Keratinocyte (primary cell): ENCODE data around the gene POPDC3. TPM values are rescaled to one million over a fixed set of nuclear protein-coding genes. Genes with fewer than 3 reads are reported as not detected.

Source experiments
- DNase-seq: peaks from one replicate; pipeline ENCODE4 v3.0.0-alpha.2; 2011; ENCODE audit warnings: low read depth, missing footprints, low spot score
- FAIRE-seq: peaks from 2 replicates; lab custom pipeline; 2011; peaks lifted over from hg19 to GRCh38; lab: Jason Lieb, UNC
- H2AFZ ChIP-seq: 2 replicates; pipeline ENCODE4 v1.6.0; 2012; ENCODE audit warnings: low read length, control low read depth, inconsistent platforms; ENCODE audit not compliant: control insufficient read depth
- H3K27ac ChIP-seq: 2 replicates; pipeline ENCODE4 v1.5.1; 2011; ENCODE audit warnings: low read length; ENCODE audit not compliant: control insufficient read depth, insufficient read depth
- H3K27me3 ChIP-seq: 3 replicates; pipeline ENCODE4 v1.6.0; 2011; ENCODE audit warnings: low read length; ENCODE audit not compliant: control insufficient read depth, insufficient read depth; ENCODE audit errors: extremely low read depth
- H3K36me3 ChIP-seq, 2 experiments: 2 replicates in 1 of 2; 3 replicates in 1 of 2; pipeline ENCODE4 v1.5.1; 2011; ENCODE audit warnings: low read length in 2 of 2, mild to moderate bottlenecking in 1 of 2; ENCODE audit not compliant: control insufficient read depth in 2 of 2, insufficient read depth in 2 of 2; ENCODE audit errors: extremely low read depth in 1 of 2
- H3K4me1 ChIP-seq: 3 replicates; pipeline ENCODE4 v1.5.1; 2011; ENCODE audit warnings: low read length; ENCODE audit not compliant: control insufficient read depth, insufficient read depth; ENCODE audit errors: extremely low read depth
- H3K4me2 ChIP-seq: 3 replicates; pipeline ENCODE4 v1.6.0; 2011; ENCODE audit warnings: low read depth, low read length; ENCODE audit not compliant: control insufficient read depth, insufficient read depth; ENCODE audit errors: extremely low read depth
- H3K4me3 ChIP-seq, 3 experiments: fragments of 200-600 bp in 1 of 3; sonication (generic) in 1 of 3; 2 replicates in 2 of 3; 3 replicates in 1 of 3; pipeline ENCODE4 v1.5.1; 2011 to 2016; ENCODE audit warnings: low read length in 3 of 3, mild to moderate bottlenecking in 3 of 3, control low read depth in 2 of 3, inconsistent platforms in 1 of 3, low read depth in 1 of 3, mixed read lengths in 1 of 3, mixed run types in 1 of 3, moderate library complexity in 1 of 3; ENCODE audit not compliant: control insufficient read depth in 2 of 3, insufficient read depth in 2 of 3; ENCODE audit errors: extremely low read depth in 1 of 3
- H3K79me2 ChIP-seq: 2 replicates; pipeline ENCODE4 v1.6.0; 2012; ENCODE audit warnings: low read length; ENCODE audit not compliant: control insufficient read depth, insufficient read depth
- H3K9ac ChIP-seq: 3 replicates; pipeline ENCODE4 v1.6.0; 2011; ENCODE audit warnings: low read length; ENCODE audit not compliant: control insufficient read depth, insufficient read depth; ENCODE audit errors: extremely low read depth
- H3K9me1 ChIP-seq: 3 replicates; pipeline ENCODE4 v1.6.0; 2011; ENCODE audit warnings: low read length; ENCODE audit not compliant: control insufficient read depth, insufficient read depth; ENCODE audit errors: extremely low read depth
- H3K9me3 ChIP-seq: 2 replicates; pipeline ENCODE4 v1.5.1; 2012; ENCODE audit warnings: low read depth, low read length; ENCODE audit not compliant: control insufficient read depth
- H4K20me1 ChIP-seq: 3 replicates; pipeline ENCODE4 v1.6.0; 2011; ENCODE audit warnings: low read length; ENCODE audit not compliant: control insufficient read depth, insufficient read depth; ENCODE audit errors: extremely low read depth
- EZH2 ChIP-seq: IDR thresholded peaks from one replicate; pipeline ENCODE4 v1.6.1; 2012; ENCODE audit warnings: inconsistent platforms, mild to moderate bottlenecking, low read length, moderate library complexity
- dilution Hi-C: fragments of 300-500 bp; cut with MboI; formaldehyde crosslinking; loops from one replicate; pipeline ENCODE4 v1.7.0; 2020; ENCODE audit warnings: low sequenced_read_pairs; ENCODE audit not compliant: extremely low pct_ligation_motif_present
- polyA plus RNA-seq, 5 experiments: library from polyadenylated mRNA; depleted of rRNA in 3 of 5; stranded (reverse) in 3 of 5; stranded (forward) in 1 of 5; unstranded in 1 of 5; fragments of >200 nt; gene quantifications; 1 replicate in 1 of 5; 2 replicates in 3 of 5; 3 replicates in 1 of 5; pipeline versions ENCODE4 v1.2.1 to v1.2.3, GENCODE V29; 2011 to 2012; ENCODE audit warnings: missing spikeins in 2 of 5, low read depth in 1 of 5, low replicate concordance in 1 of 5
- TF ChIP-seq, protein P1 (sequence below), 3 experiments: IDR thresholded peaks in 1 of 3; conservative IDR thresholded peaks in 1 of 3; optimal IDR thresholded peaks in 1 of 3; 2 replicates in 2 of 3; 3 replicates in 1 of 3; pipeline versions ENCODE3 to v1.5.1; 2011; ENCODE audit warnings: low read length in 3 of 3, mild to moderate bottlenecking in 3 of 3, moderate library complexity in 2 of 3, control low read depth in 1 of 3, inconsistent platforms in 1 of 3; ENCODE audit not compliant: insufficient read depth in 2 of 3; ENCODE audit errors: extremely low read depth in 1 of 3

The POPDC3 gene
- polyA plus RNA-seq, 1 donor (not counting 4 experiments of a cell fraction or from before 2014, with no cell fraction given) = 17.2 TPM

DNA sequence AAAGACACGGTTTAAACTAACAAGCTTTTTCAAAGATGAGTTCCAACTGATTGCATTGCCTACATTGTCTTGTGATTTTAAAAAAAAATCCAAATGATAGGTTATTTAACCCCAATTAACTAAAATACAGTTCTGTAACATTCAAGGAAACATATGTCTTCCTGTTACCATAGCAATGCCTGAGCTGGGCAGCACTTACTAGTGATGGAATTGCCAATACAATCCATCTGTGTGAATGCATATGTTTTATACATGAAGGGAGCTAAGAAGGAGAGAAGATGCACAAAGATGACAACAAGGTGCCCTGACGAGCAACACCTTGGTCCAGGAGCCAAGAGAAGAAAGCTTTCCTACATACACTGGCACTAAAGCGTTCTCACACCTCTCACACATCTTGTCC lies 68.7 kb downstream of the POPDC3 start:
- Histone ChIP-seq H3K27me3 (no peaks in the 10 kb centered on the region), H3K36me3 (no peaks in the 10 kb centered on the region), H3K4me2 (no peak overlapping the region), H4K20me1 (no peaks in the 10 kb centered on the region), H3K4me3 (no peak overlapping the region), H3K4me1 (no peaks in the 10 kb centered on the region), H3K9ac (no peak overlapping the region), H3K9me1 (no peaks in the 10 kb centered on the region), H3K9me3 (no peaks in the 10 kb centered on the region), H3K79me2 (no peaks in the 10 kb centered on the region), H2AFZ (no peak overlapping the region), H3K27ac (no peak overlapping the region)
- dilution Hi-C loops = no loop called here
- FAIRE-seq = no peak
- no peak for TF ChIP-seq EZH2
- TF ChIP-seq, protein P1, sequence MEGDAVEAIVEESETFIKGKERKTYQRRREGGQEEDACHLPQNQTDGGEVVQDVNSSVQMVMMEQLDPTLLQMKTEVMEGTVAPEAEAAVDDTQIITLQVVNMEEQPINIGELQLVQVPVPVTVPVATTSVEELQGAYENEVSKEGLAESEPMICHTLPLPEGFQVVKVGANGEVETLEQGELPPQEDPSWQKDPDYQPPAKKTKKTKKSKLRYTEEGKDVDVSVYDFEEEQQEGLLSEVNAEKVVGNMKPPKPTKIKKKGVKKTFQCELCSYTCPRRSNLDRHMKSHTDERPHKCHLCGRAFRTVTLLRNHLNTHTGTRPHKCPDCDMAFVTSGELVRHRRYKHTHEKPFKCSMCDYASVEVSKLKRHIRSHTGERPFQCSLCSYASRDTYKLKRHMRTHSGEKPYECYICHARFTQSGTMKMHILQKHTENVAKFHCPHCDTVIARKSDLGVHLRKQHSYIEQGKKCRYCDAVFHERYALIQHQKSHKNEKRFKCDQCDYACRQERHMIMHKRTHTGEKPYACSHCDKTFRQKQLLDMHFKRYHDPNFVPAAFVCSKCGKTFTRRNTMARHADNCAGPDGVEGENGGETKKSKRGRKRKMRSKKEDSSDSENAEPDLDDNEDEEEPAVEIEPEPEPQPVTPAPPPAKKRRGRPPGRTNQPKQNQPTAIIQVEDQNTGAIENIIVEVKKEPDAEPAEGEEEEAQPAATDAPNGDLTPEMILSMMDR (optimal IDR thresholded peaks at IDR 0.05 in 1 of 3, IDR thresholded peaks at IDR 0.05 in 1 of 3, conservative IDR thresholded peaks at IDR 0.05 in 1 of 3; ENCODE audit: extremely low read depth in 1 of 3, insufficient read depth in 2 of 3, low read length in 3 of 3) = no peak
- no peak for DNase-seq

DNA sequence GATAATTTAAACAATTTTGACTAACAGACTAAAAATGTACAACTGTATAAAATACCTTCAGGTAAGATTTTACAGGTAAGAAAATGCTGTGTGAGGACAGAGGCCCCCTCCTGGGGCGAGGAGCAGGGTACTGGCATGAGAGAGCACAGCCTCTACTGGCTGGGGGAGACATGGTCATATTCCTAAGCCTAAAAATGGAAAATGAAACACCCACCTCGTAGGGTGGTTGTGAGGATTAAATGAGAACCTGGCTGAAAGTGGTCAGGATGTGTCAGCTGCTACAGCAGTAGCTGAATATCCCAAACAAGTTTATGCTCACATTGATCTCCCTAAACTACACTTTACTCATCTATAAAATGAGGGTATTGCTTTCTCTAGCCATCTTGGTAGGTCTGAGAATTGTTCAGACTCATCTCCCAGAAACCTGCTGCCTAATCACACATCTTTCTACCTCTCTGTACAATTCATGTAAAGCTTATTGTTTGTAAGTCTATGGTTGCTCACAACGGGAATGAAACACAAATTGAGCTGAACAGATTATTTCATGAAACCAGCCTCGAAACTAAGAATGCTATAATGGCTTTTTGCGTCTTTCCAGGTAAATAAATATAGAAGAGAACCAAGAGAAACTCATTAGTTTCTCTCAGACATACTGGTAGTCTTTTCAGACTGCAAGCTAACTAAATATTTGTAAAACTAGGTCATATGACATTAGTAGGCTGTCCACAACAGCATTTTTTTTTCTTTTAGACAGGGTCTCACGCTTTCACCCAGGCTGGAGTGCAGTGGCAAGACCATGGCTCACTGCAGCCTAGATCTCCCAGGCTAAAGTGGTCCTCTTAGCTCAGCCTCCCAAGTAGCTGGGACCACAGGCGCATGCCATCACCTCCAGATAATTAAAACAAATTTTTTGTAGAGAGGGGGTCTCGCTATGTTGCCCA lies 69.6 kb downstream of the POPDC3 start:
- no peak overlapping the region for H3K9ac ChIP-seq
- no peaks in the 10 kb centered on the region for H3K79me2 ChIP-seq
- DNase-seq (no peak), FAIRE-seq (no peak)
- dilution Hi-C loops = no loop called here
- no peaks in the 10 kb centered on the region for H4K20me1 ChIP-seq
- no peaks in the 10 kb centered on the region for H3K9me1 ChIP-seq
- TF ChIP-seq, protein P1 (optimal IDR thresholded peaks at IDR 0.05 in 1 of 3, IDR thresholded peaks at IDR 0.05 in 1 of 3, conservative IDR thresholded peaks at IDR 0.05 in 1 of 3; ENCODE audit: extremely low read depth in 1 of 3, insufficient read depth in 2 of 3, low read length in 3 of 3) = no peak
- no peak for TF ChIP-seq EZH2
- no peak overlapping the region for H2AFZ ChIP-seq
- H3K36me3 ChIP-seq = no peaks in the 10 kb centered on the region
- H3K4me3 ChIP-seq = no peak overlapping the region
- H3K4me1 ChIP-seq = no peaks in the 10 kb centered on the region
- no peaks in the 10 kb centered on the region for H3K27me3 ChIP-seq
- no peak overlapping the region for H3K4me2 ChIP-seq
- no peaks in the 10 kb centered on the region for H3K9me3 ChIP-seq
- H3K27ac ChIP-seq = no peak overlapping the region
